SK-N-SH treated with all-trans-retinoic acid at 6 μM for 48 hours (cell line): ENCODE measurements around the gene NGB.
"Not testable (repeated sequence)": the region's sequence is repeated elsewhere in the genome, so short reads cannot be mapped to it uniquely, and the experiment has no call there.

Source experiments
- ATAC-seq: fragments of 200-7000 bp; cut with Tn5 transposase; 3 replicates; pipeline ENCODE4 v1.9.1; 2020; ENCODE audit warnings: mild to moderate bottlenecking, moderate library complexity
- ARNTL ChIP-seq: fragments of 450-650 bp; formaldehyde crosslinking; IDR thresholded peaks from 2 replicates; pipeline ENCODE4 v1.5.0; 2020; ENCODE audit warnings: low read depth, mild to moderate bottlenecking, moderate library complexity, borderline replicate concordance
- CREB5 ChIP-seq: fragments of 250-450 bp; sonication (Bioruptor Pico); IDR thresholded peaks from 2 replicates; pipeline ENCODE4 v1.5.1; 2020; ENCODE audit warnings: low read depth, mild to moderate bottlenecking, moderate library complexity
- CSDC2 ChIP-seq: fragments of 250-450 bp; sonication (Bioruptor Pico); IDR thresholded peaks from 2 replicates; pipeline ENCODE4 v1.5.0; 2020; ENCODE audit warnings: mild to moderate bottlenecking, moderate library complexity
- CSRNP3 ChIP-seq: fragments of 250-450 bp; sonication (Bioruptor Pico); IDR thresholded peaks from 2 replicates; pipeline ENCODE4 v1.5.1; 2021; ENCODE audit warnings: mild to moderate bottlenecking, moderate library complexity
- GLIS3 ChIP-seq: fragments of 250-450 bp; sonication (Bioruptor Pico); IDR thresholded peaks from 2 replicates; pipeline ENCODE4 v1.5.0; 2020; ENCODE audit warnings: mild to moderate bottlenecking, moderate library complexity
- ISL1 ChIP-seq: fragments of 250-450 bp; sonication (Bioruptor Pico); IDR thresholded peaks from 2 replicates; pipeline ENCODE4 v2.1.2; 2022; ENCODE audit warnings: mild to moderate bottlenecking, moderate library complexity
- OSR1 ChIP-seq: fragments of 250-450 bp; sonication (Bioruptor Pico); IDR thresholded peaks from 2 replicates; pipeline ENCODE4 v1.8.0; 2022; ENCODE audit warnings: moderate library complexity, mild to moderate bottlenecking, inconsistent platforms
- PATZ1 ChIP-seq: fragments of 250-450 bp; sonication (Bioruptor Pico); IDR thresholded peaks from 2 replicates; pipeline ENCODE4 v1.8.0; 2020; ENCODE audit warnings: mild to moderate bottlenecking, moderate library complexity, borderline replicate concordance
- POU6F1 ChIP-seq: fragments of 250-450 bp; sonication (Bioruptor Pico); IDR thresholded peaks from 2 replicates; pipeline ENCODE4 v1.8.0; 2021; ENCODE audit warnings: low read depth, mild to moderate bottlenecking, moderate library complexity, borderline replicate concordance
- PPARA ChIP-seq: fragments of 250-450 bp; sonication (Bioruptor Pico); IDR thresholded peaks from 2 replicates; pipeline ENCODE4 v1.5.0; 2020; ENCODE audit warnings: mild to moderate bottlenecking, borderline replicate concordance
- RARB ChIP-seq: fragments of 250-450 bp; sonication (Bioruptor Pico); IDR thresholded peaks from 2 replicates; pipeline ENCODE4 v1.8.0; 2021; ENCODE audit warnings: mild to moderate bottlenecking, moderate library complexity
- SNAI2 ChIP-seq: fragments of 250-450 bp; sonication (Bioruptor Pico); IDR thresholded peaks from 2 replicates; pipeline ENCODE4 v1.5.0; 2020; ENCODE audit warnings: mild to moderate bottlenecking, moderate library complexity
- TCF4 ChIP-seq: fragments of 250-450 bp; sonication (Bioruptor Pico); IDR thresholded peaks from 2 replicates; pipeline ENCODE4 v1.8.0; 2021; ENCODE audit warnings: mild to moderate bottlenecking, moderate library complexity, borderline replicate concordance
- TOX ChIP-seq: fragments of 250-450 bp; sonication (Bioruptor Pico); IDR thresholded peaks from 2 replicates; pipeline ENCODE4 v1.8.0; 2021; ENCODE audit warnings: mild to moderate bottlenecking, moderate library complexity, borderline replicate concordance
- TSHZ2 ChIP-seq: fragments of 250-450 bp; sonication (Bioruptor Pico); IDR thresholded peaks from 2 replicates; pipeline ENCODE4 v1.5.0; 2020; ENCODE audit warnings: mild to moderate bottlenecking, moderate library complexity
- ZC3H10 ChIP-seq: fragments of 250-450 bp; sonication (Bioruptor Pico); IDR thresholded peaks from 2 replicates; pipeline ENCODE4 v1.5.1; 2021; ENCODE audit warnings: mild to moderate bottlenecking, moderate library complexity
- ZFP30 ChIP-seq: fragments of 450-650 bp; formaldehyde crosslinking; IDR thresholded peaks from 2 replicates; pipeline ENCODE4 v1.5.0; 2022; ENCODE audit warnings: mild to moderate bottlenecking, moderate library complexity
- ZNF565 ChIP-seq: fragments of 450-650 bp; formaldehyde crosslinking; conservative IDR thresholded peaks from 2 replicates; pipeline ENCODE4 v1.5.0; 2020; ENCODE audit warnings: low read depth, mild to moderate bottlenecking, moderate library complexity
- ZNF70 ChIP-seq: fragments of 450-650 bp; formaldehyde crosslinking; IDR thresholded peaks from 2 replicates; pipeline ENCODE4 v1.5.0; 2020; ENCODE audit warnings: mild to moderate bottlenecking, moderate library complexity
- ZNF8 ChIP-seq: fragments of 450-650 bp; formaldehyde crosslinking; IDR thresholded peaks from 2 replicates; pipeline ENCODE4 v1.5.0; 2020; ENCODE audit warnings: mild to moderate bottlenecking, moderate library complexity

NGB gene

GRCh38 chr14:77271113-77271710 is at the start of gene NGB:
TSS of gene NGB (minus strand) at chr14:77271206. CDS start at chr14:77270937, 269 bp downstream.
- TF ChIP-seq TSHZ2 (CRISPR knock-in tag) = no peak
- no peak for ATAC-seq

GRCh38 chr14:77320238-77320935 is 49.4 kb upstream of the NGB start, which contains the start of gene POMT2:
TSS of gene POMT2 (minus strand) at chr14:77320883. CDS start at chr14:77320681, 202 bp downstream.
- ATAC-seq = peak; percentile 75
- TF ChIP-seq TCF4 (CRISPR knock-in tag) (peak; percentile 40; the same call in 1 of the 2 replicates), POU6F1 (CRISPR knock-in tag) (no peak)

GRCh38 chr14:77319422-77319821 is 48.4 kb upstream of the NGB start:
- no peak for ATAC-seq
- TF ChIP-seq SNAI2 (CRISPR knock-in tag) (no peak), OSR1 (CRISPR knock-in tag) (no peak), PATZ1 (CRISPR knock-in tag) (no peak), PPARA (CRISPR knock-in tag) (no peak), TCF4 (CRISPR knock-in tag) (no peak), RARB (CRISPR knock-in tag) (no peak), CSDC2 (CRISPR knock-in tag) (no peak), ZNF8 (CRISPR knock-in tag) (no peak), CREB5 (CRISPR knock-in tag) (no peak), ARNTL (CRISPR knock-in tag) (no peak), ZNF565 (CRISPR knock-in tag) (no peak), ISL1 (CRISPR knock-in tag) (no peak), TOX (CRISPR knock-in tag) (no peak), CSRNP3 (CRISPR knock-in tag) (no peak), ZFP30 (CRISPR knock-in tag) (no peak), ZC3H10 (no peak), ZNF70 (CRISPR knock-in tag) (no peak), GLIS3 (CRISPR knock-in tag) (no peak)
- TF ChIP-seq, all 23 proteins: peak for 0

GRCh38 chr14:77318756-77319155 is 47.8 kb upstream of the NGB start:
- ATAC-seq = not testable (repeated sequence)
